OCI-LY1 (cell line): ENCODE results near the gene TRIM23.

ENCODE experiments used
- H2AFZ ChIP-seq: fragments of 200-600 bp; sonication (generic), shearing (Covaris generic); 2 replicates; pipeline ENCODE4 v1.6.0; 2014; ENCODE audit warnings: antibody characterized with exemption, mild to moderate bottlenecking, low read length
- H3F3A ChIP-seq: fragments of 200-600 bp; sonication (generic), shearing (Covaris generic); 2 replicates; pipeline ENCODE4 v1.6.0; 2014; ENCODE audit warnings: mild to moderate bottlenecking, antibody characterized with exemption, low read length, moderate library complexity; ENCODE audit not compliant: insufficient read depth
- H3K27ac ChIP-seq: fragments of 200-600 bp; sonication (generic); 2 replicates; pipeline ENCODE4 v1.5.1; 2014; ENCODE audit warnings: low read length, mixed run types, mild to moderate bottlenecking, low read depth; ENCODE audit not compliant: poor library complexity, severe bottlenecking
- H3K27me3 ChIP-seq: fragments of 200-600 bp; sonication (generic); 2 replicates; pipeline ENCODE4 v1.6.0; 2014; ENCODE audit warnings: antibody characterized with exemption, mild to moderate bottlenecking, low read length, moderate library complexity; ENCODE audit not compliant: insufficient read depth
- H3K36me3 ChIP-seq: fragments of 200-600 bp; sonication (generic); 2 replicates; pipeline ENCODE4 v1.6.1; 2014; ENCODE audit warnings: mild to moderate bottlenecking, antibody characterized with exemption, low read length, moderate library complexity, mixed read lengths; ENCODE audit not compliant: insufficient read depth
- H3K4me1 ChIP-seq: fragments of 200-600 bp; sonication (generic); 2 replicates; pipeline ENCODE4 v1.5.1; 2014; ENCODE audit warnings: mild to moderate bottlenecking, low read length, moderate library complexity; ENCODE audit not compliant: insufficient read depth, severe bottlenecking
- H3K4me2 ChIP-seq: fragments of 200-600 bp; sonication (generic), shearing (Covaris generic); 2 replicates; pipeline ENCODE4 v1.6.1; 2014; ENCODE audit warnings: low read length
- H3K4me3 ChIP-seq: fragments of 200-600 bp; sonication (generic); 2 replicates; pipeline ENCODE4 v1.5.1; 2014; ENCODE audit warnings: low read length, low read depth, mild to moderate bottlenecking, mixed read lengths; ENCODE audit not compliant: poor library complexity, severe bottlenecking
- H3K79me2 ChIP-seq: fragments of 200-600 bp; shearing (Covaris generic); 2 replicates; pipeline ENCODE4 v1.6.1; 2016; ENCODE audit warnings: mixed run types, low read length, mixed read lengths; ENCODE audit not compliant: insufficient read depth
- H3K9ac ChIP-seq: fragments of 200-600 bp; sonication (generic), shearing (Covaris generic); 2 replicates; pipeline ENCODE4 v1.6.1; 2014; ENCODE audit warnings: mild to moderate bottlenecking, low read length, mixed read lengths
- H3K9me2 ChIP-seq: fragments of 200-600 bp; sonication (generic), shearing (Covaris generic); 2 replicates; pipeline ENCODE4 v1.6.1; 2014; ENCODE audit warnings: low read depth, mild to moderate bottlenecking, low read length, mixed read lengths
- H3K9me3 ChIP-seq: fragments of 200-600 bp; shearing (Covaris generic); 2 replicates; pipeline ENCODE4 v1.6.1; 2014; ENCODE audit warnings: low read length, mixed read lengths
- H4K20me1 ChIP-seq: fragments of 200-600 bp; sonication (generic), shearing (Covaris generic); 2 replicates; pipeline ENCODE4 v1.6.0; 2016; ENCODE audit warnings: mild to moderate bottlenecking, low read length; ENCODE audit not compliant: insufficient read depth
- EZH2 ChIP-seq: fragments of 200-600 bp; sonication (generic), shearing (Covaris generic); IDR thresholded peaks from 2 replicates; pipeline ENCODE4 v1.8.0; 2017; ENCODE audit warnings: borderline replicate concordance, mixed run types, mild to moderate bottlenecking, antibody characterized with exemption, low read length, moderate library complexity, mixed read lengths
- TF ChIP-seq, protein P1 (sequence below): fragments of 200-600 bp; sonication (generic), shearing (Covaris generic); IDR thresholded peaks from 2 replicates; pipeline ENCODE4 v1.5.1; 2017; ENCODE audit warnings: mild to moderate bottlenecking, antibody characterized with exemption, low read length, moderate library complexity, mixed read lengths

The TRIM23 gene

DNA sequence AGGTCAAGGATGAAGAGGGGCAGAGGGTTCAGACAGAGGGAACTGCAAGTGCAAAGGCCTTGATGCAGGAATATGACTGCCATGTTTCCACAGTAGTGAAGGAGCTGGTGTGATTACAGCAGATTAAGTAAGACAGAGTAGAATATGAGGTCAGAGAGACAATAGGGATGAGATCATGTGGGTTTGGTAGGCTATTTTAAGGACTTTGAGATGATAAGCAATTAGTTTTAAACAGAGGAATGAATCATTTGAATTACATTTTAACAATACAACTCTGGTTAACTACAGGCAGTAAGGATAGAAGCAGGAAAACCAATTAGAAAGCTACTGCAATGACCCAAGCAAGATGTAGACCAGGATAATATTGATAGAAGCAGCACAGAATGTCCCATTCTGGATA lies 68.8 kb downstream of the TRIM23 start:
- H3K27ac ChIP-seq = no peak overlapping the region
- H3K9me3 ChIP-seq = no peaks in the 10 kb centered on the region
- TF ChIP-seq EZH2 = no peak
- TF ChIP-seq, protein P1, sequence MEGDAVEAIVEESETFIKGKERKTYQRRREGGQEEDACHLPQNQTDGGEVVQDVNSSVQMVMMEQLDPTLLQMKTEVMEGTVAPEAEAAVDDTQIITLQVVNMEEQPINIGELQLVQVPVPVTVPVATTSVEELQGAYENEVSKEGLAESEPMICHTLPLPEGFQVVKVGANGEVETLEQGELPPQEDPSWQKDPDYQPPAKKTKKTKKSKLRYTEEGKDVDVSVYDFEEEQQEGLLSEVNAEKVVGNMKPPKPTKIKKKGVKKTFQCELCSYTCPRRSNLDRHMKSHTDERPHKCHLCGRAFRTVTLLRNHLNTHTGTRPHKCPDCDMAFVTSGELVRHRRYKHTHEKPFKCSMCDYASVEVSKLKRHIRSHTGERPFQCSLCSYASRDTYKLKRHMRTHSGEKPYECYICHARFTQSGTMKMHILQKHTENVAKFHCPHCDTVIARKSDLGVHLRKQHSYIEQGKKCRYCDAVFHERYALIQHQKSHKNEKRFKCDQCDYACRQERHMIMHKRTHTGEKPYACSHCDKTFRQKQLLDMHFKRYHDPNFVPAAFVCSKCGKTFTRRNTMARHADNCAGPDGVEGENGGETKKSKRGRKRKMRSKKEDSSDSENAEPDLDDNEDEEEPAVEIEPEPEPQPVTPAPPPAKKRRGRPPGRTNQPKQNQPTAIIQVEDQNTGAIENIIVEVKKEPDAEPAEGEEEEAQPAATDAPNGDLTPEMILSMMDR = no peak
- H3K27me3 ChIP-seq = no peaks in the 10 kb centered on the region
- peaks cover 64% of the 10 kb centered on the region for H3K36me3 ChIP-seq
- peaks cover under 1% of the 10 kb centered on the region for H3K4me1 ChIP-seq
- H3K79me2 ChIP-seq = peaks cover 5% of the 10 kb centered on the region
- no peaks in the 10 kb centered on the region for H4K20me1 ChIP-seq
- H3K4me3 ChIP-seq = no peak overlapping the region
- H2AFZ ChIP-seq = no peak overlapping the region
- H3K9ac ChIP-seq = no peak overlapping the region
- no peak overlapping the region for H3K4me2 ChIP-seq
- no peaks in the 10 kb centered on the region for H3K9me2 ChIP-seq
- no peaks in the 10 kb centered on the region for H3F3A ChIP-seq

DNA sequence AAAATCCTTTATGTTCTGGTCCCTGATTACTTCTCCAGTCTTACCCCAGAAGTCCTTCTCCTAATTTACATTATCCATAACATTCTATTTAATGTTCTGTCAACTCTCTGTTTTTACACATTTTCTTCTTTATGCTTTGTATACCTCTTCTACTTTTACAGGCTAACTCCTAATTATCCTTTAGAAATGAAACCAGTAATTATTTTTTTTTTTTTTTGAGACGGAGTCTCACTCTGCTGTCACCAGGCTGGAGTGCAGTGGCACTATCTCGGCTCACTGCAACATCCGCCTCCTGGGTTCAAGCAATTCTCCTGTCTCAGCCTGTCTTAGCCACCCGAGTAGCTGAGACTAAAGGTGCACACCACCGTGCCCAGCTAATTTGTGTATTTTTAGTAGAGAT lies 70.2 kb downstream of the TRIM23 start:
- peaks cover 72% of the 10 kb centered on the region for H3K36me3 ChIP-seq

DNA sequence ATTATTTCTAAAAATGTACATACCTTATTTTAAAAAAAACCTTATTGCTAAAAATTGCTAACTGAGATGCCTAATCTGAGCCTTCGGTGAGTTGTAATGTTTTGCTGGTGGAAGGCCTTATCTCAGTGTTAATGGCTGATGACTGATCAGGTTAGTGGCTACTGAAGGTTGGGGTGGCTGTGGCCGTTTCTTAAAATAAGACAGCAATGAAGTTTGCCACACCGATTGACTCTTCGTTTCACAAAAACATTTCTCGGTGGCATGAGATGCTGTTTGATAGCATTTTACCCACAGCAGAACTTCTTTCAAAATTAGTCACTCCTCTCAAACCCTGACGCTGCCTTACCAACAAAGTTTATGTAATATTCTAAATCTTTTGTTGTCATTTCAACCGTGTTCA lies 75.9 kb downstream of the TRIM23 start:
- H4K20me1 ChIP-seq = no peaks in the 10 kb centered on the region
- no peaks in the 10 kb centered on the region for H3K27me3 ChIP-seq
- H3K36me3 ChIP-seq = peaks cover 83% of the 10 kb centered on the region
- H3K79me2 ChIP-seq = no peaks in the 10 kb centered on the region
- TF ChIP-seq, protein P1 = no peak
- TF ChIP-seq EZH2 = no peak
- H3K9me2 ChIP-seq = no peaks in the 10 kb centered on the region
- no peak overlapping the region for H3K27ac ChIP-seq
- H3F3A ChIP-seq = no peaks in the 10 kb centered on the region
- no peak overlapping the region for H3K4me2 ChIP-seq
- H2AFZ ChIP-seq = no peak overlapping the region
- H3K9me3 ChIP-seq = no peaks in the 10 kb centered on the region
- no peak overlapping the region for H3K9ac ChIP-seq
- no peaks in the 10 kb centered on the region for H3K4me1 ChIP-seq
- no peak overlapping the region for H3K4me3 ChIP-seq

More for the DNA sequence above, 70.2 kb downstream of the TRIM23 start:
- TF ChIP-seq, protein P1 = no peak
- no peak for TF ChIP-seq EZH2
- Histone ChIP-seq H3K4me1 (no peaks in the 10 kb centered on the region), H3K4me2 (no peak overlapping the region), H2AFZ (no peak overlapping the region), H3K9ac (no peak overlapping the region), H3K27me3 (no peaks in the 10 kb centered on the region), H3K9me2 (no peaks in the 10 kb centered on the region), H3K79me2 (no peaks in the 10 kb centered on the region), H3K9me3 (no peaks in the 10 kb centered on the region), H3F3A (no peaks in the 10 kb centered on the region), H3K27ac (no peak overlapping the region), H3K4me3 (no peak overlapping the region), H4K20me1 (no peaks in the 10 kb centered on the region)
